GM18951 (cell line): ENCODE data around the gene NUP188.
"Not testable (repeated sequence)": the region's sequence is repeated elsewhere in the genome, so short reads cannot be mapped to it uniquely, and the experiment has no call there.

ENCODE experiments used
- POLR2A ChIP-seq: IDR thresholded peaks from 4 replicates; pipeline ENCODE4 v1.6.1; 2011; ENCODE audit warnings: mild to moderate bottlenecking; ENCODE audit not compliant: insufficient read length, insufficient read depth; ENCODE audit errors: extremely low read depth
- in situ Hi-C: fragments of 300-500 bp; cut with MboI; formaldehyde crosslinking; loops from one replicate; pipeline ENCODE4 v1.12.0; 2022; ENCODE audit warnings: low sequenced_read_pairs, mixed read lengths, inconsistent platforms; ENCODE audit not compliant: unreplicated experiment

The NUP188 gene

DNA sequence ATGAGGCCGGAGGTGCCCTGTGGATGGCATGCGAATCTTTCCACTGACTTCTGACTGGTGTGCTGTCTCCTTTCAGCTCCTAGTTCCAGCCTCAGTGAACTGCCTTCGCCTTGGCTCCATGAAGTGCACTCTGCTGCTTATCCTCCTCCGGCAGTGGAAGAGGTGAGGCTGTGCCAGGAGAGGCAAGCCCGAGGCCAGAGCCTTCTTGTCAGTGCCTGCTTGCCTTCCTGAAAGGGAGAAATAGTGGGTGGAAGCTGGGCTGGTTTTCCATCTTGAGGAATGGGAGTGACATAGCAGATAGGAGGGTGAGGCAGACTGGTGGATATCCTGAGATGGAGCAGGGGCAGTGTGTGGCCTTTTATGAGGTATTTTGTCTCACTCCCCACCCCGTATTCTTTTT is 51.0 kb downstream of the NUP188 start:
- in situ Hi-C loops = no loop called here
- no peak for TF ChIP-seq POLR2A

DNA sequence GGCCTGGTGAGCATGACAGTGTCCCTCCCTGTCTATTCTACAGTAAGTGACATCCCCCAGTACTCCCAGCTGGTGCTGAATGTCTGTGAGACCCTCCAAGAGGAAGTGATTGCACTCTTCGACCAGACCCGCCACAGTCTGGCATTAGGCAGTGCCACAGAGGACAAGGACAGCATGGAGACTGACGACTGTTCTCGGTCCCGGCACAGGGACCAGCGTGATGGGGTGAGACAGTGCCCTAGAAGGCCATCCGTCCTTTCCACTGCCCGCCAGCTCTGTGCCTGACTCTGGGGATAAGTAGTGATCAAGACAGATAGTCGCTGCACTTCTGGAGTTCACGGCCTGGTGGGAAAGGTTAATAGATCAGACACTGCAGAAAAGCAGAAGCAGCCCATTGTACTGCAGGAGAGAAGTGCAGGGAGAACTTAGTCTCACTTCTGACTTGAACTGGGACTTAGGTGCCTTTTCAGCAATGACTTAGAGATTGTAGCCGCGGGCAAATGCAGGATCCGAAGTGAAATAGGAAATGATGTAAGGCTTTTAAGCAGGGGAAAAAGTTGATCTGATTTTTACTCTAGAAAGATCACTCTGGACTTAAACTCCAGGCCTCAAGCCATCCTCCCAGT is 52.2 kb downstream of the NUP188 start:
- in situ Hi-C loops = no loop called here
- TF ChIP-seq POLR2A = no peak

DNA sequence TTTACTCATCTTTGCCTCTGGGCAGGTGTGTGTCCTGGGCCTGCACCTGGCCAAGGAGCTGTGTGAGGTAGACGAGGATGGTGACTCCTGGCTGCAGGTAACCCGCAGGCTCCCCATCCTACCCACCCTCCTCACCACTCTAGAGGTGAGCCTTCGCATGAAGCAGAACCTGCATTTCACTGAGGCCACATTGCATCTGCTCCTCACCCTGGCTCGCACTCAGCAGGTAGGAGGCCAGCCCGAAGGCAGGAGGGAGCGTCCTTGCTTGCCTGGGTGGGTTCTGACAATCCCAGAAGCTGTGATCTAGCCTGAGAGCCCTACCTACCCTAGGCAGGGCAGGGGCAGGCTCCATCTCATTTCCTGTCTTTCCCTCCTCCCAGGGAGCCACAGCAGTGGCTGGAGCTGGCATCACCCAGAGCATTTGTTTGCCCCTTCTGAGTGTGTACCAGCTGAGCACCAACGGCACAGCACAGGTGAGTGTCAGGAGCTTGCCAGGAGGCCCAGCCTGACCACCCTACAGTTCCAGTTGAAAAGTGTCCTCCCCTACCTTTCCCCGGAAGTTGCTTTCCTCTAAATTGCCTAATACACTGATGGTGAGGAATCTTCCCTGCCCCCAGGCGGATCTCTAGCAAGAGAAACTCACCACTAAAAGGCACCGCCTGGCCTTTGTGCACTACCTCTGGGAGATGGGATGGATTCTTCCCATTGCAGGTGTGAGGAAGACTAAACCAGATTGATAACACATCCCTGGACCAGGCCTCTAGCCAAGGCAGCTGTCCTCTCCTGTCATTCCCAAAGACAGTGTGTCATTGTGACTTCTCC is 54.2 kb downstream of the NUP188 start:
- in situ Hi-C loops = no loop called here

DNA sequence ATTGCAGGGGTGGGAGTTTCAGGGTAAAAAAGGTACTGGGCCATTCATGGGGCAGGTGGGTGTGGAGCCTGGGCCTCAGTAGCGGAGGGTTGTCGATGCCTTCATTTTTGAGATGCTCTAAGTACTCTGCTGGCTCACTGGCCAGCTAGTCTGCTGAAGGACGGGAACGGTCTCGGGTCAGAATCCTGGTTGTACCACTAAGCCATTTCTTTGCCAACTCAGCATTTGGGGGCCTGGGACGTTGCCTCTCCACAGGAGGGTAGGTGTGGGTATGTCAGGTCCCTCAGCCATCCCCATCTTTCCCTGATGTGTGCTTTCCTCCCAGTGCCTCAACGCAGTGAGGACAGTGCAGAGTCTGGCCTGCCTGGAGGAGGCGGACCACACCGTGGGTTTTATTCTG is 55.5 kb downstream of the NUP188 start:
- in situ Hi-C loops = no loop called here
- no peak for TF ChIP-seq POLR2A

More for the DNA sequence above, 54.2 kb downstream of the NUP188 start:
- TF ChIP-seq POLR2A = no peak

DNA sequence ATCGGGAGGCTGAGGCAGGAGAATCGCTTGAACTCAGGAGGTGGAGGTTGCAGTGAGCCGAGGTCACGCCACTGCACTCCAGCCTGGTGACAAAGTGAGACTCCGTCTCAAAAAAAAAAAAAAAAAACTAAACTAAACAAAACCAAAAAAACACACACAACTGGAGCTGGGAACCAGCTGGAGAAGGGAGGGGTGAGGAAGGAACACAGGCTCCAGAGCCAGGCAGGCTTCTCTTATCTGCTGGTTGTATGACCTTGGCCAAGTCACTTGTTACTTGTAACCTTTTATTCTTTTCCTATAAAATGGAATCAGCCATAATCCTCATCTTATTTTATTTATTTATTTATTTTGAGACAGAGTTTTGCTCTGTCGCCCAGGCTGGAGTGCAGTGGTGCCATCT is 56.7 kb downstream of the NUP188 start:
- in situ Hi-C loops = not testable (repeated sequence)

DNA sequence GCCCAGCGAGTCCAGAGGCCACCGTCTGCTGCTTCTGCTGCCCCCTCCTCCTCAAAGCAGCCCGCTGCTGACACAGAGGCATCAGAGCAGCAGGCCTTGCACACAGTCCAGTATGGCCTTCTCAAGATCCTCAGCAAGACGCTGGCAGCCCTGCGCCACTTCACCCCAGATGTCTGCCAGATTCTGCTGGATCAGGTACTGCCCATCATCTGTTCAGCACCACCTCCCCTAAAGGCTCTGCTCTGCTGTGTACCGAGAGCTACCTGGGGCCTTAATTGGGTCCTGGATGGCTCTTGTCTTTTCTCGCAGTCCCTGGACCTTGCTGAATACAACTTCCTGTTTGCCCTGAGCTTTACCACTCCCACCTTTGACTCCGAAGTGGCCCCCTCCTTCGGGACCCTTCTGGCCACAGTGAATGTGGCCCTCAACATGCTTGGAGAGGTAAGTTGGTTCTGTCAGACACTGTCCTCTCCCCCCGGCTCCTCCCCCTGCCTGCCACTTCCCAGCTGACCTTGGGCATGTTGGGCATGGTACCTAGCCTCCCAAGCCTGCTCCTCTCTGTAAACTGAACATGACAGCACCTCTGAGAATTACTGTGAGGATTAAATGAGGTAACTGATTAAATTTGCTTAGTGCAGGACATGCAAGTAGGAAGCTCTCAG is 58.0 kb downstream of the NUP188 start:
- TF ChIP-seq POLR2A = no peak
- in situ Hi-C loops = no loop called here

DNA sequence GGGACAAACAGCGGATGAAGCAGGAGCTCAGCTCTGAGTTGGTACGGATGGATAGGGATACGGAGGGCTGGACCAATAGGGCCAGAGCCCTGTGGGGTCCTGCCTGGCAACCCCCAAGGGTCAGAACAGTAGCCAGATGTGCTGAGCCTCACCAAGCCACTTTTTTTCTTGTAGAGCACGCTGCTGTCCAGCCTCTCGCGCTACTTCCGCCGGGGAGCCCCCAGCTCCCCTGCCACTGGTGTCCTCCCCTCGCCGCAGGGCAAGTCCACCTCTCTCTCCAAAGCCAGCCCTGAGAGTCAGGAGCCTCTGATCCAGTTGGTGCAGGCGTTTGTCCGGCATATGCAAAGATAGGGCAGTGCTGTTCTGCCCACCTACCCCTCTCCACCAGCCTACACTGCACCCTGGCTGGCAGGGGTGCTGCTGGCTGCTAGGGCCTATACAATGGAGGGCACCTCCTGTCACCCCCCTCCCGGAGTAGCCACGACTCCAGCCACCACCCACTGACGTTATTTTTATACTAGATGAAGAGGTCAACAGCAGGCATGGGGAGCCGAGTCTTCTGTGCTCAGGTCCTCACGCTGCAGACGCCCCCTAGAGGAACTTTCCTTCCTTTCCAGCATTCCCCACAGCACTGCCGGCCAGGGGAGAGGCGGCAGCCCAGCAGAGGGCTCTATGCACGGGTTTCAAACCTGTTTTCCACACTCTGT is 59.0 kb downstream of the NUP188 start:
- TF ChIP-seq POLR2A = no peak
- in situ Hi-C loops = no loop called here

DNA sequence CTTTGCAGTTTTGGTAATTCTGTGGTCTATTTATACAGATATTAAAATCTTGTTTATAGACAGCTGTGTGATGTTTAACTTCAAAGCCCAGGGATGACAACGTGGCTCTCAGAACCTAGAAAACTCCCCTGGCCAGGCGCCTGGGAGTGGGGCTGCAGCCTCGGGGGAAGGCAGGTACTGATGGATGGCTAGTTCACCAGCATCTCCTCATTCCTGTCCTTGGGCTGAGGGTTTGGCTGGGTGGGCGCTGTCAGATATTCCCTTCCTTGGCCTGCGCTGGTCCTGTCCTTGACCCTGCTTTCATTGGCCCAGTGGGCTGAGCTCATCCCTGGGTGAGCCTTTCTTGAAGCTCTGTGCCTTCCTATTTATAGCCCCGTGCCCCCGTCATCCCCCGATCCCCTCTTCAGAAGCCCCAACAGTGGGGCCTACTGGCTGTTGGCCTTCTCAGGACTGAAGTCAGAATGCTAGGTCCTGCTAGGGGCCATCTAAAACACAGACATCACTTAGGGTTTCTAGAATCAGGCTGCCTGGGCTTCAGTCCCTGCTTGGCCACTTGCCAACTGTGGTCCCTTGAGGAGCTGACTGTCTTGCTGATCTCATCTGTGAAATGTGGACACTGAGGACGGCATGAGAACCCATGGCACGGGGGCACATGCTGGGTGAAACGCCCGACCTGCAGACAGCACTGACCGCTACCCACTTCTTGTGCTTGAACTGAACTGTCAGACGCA is 59.7 kb downstream of the NUP188 start:
- in situ Hi-C loops = no loop called here
- no peak for TF ChIP-seq POLR2A

DNA sequence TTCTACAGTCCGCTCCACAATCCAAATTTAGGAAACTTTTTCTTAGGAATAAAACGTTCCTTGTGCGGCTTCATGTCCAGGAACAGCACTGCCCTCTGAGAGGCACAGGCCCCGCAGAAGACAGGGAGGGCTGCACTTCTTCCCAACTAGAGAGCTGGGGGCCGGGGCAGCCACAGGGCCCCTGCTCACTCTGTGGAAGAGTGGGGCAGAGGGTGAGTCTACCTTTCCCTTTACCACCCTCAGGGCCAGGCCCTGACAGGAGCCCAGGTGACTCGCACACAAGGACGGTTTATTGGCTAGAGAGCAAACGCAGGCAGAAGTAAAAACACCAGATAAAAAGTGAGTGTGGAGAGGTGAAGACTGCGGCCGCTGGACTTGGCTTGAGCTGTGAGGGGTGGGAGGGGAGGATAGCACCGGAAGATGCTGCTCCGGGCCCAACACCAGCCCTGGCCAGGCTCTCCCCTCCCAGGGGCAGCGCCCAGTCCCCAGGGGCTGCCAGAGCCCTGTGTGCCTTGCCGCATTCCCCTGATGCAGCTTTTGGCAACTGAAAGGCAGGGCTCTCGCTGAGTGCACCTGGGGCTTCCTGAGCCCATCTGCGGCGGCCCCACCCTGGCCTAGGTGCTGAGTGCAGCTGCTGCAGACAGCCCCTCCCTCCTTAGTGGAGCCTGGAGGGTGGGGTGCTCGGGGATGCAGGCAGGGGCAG is 60.4 kb downstream of the NUP188 start:
- peak; percentile 16 for TF ChIP-seq POLR2A
- in situ Hi-C loops = no loop called here

DNA sequence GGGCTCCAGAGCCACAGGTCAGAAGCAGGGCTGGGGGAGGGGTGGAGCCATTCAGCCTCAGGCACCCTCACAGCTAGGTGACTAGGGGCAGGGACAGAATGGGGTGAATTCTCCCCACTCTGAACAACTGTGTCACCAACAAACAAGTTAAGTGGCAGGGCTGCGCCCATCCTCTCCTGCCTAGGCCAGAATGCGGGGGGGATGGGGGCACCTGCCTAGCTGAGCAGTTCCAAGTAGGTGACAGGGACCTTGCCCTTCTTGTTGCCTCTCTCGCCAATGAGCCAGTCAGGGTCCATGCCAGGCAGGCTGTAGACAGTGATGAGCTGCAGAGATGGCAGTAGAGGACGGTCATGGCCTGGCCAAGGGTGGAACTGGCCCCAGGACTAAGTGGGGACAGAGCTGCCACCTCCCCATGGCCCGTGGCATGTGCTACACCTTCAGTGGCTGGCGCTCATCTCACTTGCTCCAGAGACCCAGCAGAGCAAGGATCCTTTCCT is 61.0 kb downstream of the NUP188 start:
- in situ Hi-C loops = no loop called here
- no peak for TF ChIP-seq POLR2A

DNA sequence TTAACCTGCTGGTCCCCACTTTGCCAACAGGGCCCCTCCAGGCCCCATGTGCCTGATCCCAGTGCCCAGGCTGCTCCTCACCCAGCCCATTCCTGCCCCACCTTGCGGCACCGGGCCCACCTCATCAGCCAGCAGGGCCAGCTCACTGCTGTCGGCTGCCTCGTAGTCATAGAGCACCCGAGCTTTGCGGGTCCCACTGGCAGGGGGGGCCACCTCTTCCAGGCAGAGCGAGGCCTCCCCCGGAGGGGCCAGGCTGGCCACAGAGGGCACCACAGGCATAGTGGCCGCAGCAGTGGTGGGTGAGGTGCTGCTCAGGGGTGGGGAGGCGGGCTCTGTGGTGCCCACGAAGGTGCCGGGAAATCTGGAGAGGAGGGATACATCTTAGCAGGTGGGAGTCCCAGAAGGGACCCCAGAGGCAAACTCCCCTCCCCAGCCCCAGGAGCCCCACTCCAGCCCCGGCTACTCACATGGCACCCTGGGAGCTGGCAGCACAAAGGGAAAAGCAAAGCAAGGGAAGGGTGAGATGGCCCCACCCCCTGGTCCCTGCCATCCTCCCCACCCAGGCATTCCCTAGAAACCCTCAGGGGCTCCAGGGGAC is 61.6 kb downstream of the NUP188 start:
- no peak for TF ChIP-seq POLR2A
- in situ Hi-C loops = no loop called here
